GM21423 (cell line): Measurements from ENCODE around the gene TRABD2B.

Source experiments
- ATAC-seq: cut with Tn5 transposase; IDR thresholded peaks from one replicate; pipeline ENCODE4 v1.9.1; 2021; ENCODE audit warnings: mild to moderate bottlenecking, moderate library complexity; ENCODE audit not compliant: unreplicated experiment

The TRABD2B gene

GRCh38 chr1:48022306-48022705 is 25.1 kb upstream of the TRABD2B start:
- no peak for ATAC-seq

- no peak for ATAC-seq
These were observed 24.6 kb upstream of the TRABD2B start for GRCh38 chr1:48021792-48022191.

DNA sequence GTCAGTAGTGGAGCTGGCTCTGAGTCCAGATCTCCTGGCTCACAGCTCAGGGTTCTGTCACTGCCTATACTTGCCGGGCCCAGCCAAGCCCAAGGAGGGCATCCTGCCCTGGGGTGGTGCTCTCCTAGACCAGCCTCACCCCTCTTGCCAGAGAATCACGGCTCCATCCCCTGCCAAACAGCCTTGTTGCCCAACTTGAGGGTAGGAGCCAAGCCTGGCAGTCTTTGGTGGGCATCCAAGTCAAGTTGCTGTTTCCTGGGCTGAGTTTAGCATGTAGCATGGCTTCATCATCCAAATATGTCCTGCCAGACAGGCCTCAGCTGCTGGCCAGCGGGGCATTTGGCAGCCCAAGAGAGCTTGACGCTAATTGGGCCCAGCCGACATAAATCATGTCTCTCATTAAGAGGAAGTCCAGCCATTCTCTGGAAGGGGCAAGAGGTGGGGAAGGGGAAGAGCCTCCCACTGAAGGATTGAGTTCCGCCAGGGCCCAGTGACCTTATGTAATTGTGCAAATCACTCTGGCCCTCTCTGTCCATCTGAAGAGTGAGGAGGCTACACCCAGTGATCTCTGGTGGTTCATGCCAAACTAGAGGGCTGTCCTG is 22.6 kb upstream of the TRABD2B start:
- ATAC-seq = no peak

- no peak for ATAC-seq
These were observed 21.6 kb upstream of the TRABD2B start for GRCh38 chr1:48018799-48019198.

GRCh38 chr1:48017716-48018115 is 20.5 kb upstream of the TRABD2B start:
- ATAC-seq = no peak

GRCh38 chr1:48016515-48016914 is 19.3 kb upstream of the TRABD2B start:
- ATAC-seq = no peak

GRCh38 chr1:48013270-48013669 is 16.1 kb upstream of the TRABD2B start:
- no peak for ATAC-seq

- no peak for ATAC-seq
These were observed 9.9 kb upstream of the TRABD2B start for GRCh38 chr1:48007047-48007446.

DNA sequence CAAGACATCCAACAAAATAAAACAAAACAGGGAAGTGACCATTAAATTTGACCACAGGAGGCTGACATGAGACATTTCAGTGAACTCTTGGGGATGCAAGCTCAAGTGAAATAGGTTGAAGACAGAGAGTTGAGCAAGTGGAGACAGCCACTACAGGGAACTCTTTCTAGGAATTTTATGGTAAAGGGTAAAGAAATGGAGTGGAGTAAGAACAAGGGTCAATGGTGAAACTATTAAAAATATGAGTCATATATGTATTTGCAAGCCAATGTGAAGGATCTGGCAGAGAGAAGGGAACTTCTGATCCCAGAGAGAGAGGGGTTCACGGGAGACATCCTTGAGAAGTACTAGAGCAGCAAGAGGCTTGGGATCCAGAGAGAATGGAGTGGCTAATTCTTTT is 9.1 kb upstream of the TRABD2B start:
- no peak for ATAC-seq

DNA sequence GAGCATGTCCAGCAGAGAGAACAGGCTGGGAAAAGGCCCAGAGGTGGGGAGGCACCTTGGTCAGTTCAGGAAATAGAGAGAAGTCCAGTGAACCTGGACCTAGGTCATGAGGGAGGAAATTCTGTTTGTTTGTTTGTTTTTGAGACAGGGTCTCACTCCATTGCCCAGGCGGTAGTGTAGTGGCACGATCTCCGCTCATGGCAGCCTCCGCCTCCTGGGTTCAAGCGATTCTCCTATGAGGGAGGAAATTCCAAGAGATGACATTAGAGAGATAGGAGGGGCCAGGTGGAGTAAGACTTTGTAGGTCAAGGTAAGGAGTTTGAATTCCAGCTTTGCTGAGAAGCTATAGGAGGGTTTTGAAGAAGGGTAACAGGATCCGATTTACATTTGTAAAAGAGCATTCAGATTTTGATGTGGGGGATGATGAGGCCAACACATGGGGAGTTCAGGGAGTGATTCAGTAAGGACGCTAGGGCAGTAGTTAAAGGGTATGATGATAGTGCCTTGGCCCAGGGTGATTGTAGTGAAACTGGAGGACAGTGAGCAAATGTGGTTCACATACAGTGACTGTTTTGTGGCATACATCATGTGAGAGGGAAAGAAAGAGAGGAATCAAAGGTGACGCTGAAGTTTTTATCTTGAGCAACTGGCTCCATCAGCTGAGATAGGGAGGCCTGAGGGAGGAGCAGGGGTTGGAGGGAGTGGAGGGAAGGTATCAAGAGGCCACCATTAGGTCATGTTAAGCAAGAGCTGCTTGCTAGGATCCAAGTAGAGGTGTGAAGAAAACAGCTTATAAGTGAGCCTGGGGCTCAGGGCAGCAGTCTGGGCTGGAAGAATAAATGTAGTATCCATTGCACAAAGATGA is 8.3 kb upstream of the TRABD2B start:
- no peak for ATAC-seq

DNA sequence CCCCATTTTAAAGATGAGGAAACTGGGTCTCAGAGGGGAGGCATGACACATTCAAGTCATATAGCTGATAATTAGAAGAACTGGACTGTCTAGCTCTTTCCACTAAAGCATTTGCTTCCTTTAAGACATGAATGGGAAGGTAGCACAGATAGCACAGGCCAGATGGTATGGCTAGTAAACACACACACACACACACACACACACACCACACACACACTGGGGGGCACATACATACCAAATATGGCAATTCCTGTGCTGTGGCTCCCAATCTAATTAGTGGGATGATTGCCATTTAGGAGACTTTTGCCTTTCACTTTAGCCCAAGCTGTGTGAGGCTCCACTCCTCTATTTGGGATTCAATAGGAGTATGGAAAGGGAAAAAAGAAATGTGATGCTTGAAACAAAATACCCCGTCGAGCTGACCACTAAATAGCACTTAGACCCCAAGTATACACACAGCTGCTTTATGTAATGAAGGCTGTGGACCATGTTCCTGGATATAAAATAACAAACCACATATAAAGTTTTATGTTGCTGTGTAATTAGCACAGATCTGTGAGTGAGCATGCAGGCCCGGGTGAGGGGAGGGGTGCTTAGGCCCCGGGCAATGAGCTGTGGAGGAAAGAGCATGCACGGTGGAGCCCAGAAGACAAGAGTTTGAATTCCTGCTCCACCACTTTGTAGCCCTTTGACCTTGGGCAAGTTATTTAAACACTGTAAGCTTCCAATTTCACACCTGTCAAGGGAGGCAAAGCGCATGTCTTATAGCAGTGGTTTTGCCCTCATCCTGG is 6.8 kb upstream of the TRABD2B start:
- ATAC-seq = no peak

GRCh38 chr1:48002142-48002541 is 5.0 kb upstream of the TRABD2B start:
- no peak for ATAC-seq

- no peak for ATAC-seq
These were observed 4.5 kb upstream of the TRABD2B start for GRCh38 chr1:48001696-48002095.

DNA sequence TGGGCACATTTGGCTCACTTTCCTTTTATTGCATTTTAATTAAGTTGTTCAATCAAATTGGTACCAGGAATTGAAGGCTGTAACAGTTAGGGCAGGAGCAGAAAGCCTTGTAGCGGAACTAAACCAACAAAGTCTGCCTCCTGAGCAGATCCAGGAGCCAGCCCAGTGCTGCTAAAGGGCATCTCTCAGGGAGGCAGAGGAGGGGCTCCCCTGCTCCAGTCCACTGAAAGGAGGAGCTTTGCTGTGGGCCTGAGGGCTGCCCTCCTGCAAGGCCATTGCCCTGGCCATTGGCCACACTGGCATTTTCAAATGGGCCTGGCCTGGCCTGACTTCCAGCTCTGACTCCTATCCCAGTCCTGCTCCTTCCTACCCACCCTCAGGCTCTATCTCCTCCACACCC is 3.7 kb upstream of the TRABD2B start:
- ATAC-seq = no peak

DNA sequence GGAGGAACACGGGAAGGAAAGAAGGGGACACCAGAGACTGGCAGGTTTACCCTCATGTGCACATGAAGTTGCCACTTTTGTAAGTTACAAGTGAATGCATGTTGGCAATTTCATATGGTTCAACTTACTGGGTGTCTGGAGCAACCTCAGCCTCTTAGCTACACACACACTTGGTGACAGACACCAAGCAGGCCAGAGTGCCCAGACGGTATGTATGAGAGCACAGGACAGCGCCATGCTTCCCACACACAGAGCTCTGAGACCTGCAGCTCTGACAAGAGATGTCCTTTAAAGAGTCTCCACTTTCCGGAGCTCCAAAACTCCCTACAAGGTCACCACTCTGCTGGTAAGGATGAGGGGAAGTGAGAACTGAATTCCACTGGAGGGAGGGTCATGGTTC is 1.9 kb upstream of the TRABD2B start:
- no peak for ATAC-seq

DNA sequence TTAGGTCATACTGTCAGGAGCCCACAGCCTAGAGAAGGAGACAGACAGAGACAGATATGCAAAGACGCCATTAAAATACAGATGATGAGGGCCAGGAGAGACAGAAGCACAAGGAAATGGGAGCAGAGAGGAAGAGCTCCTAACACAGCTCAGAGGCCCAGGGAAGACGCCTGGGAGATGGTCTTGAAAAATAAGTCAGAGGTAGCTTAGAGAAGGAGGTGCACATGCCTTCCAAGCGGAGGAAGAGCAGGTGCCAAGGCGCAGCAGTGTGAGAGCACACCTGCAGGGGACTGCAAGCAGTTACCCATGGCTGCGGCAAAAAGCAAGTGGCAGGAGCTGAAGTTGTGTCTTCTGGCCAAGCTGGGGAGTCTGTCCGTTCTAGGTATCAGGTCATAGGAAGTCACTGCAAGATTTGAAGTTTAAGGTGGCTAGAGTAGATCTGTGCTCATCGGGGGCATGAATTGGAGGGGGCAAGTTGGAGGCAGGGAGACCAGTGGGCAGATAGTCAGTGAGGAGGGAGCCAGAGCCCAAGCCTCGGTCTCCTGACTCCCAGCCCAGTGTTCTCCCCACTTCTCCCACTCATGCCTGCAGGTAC is 1.3 kb upstream of the TRABD2B start:
- ATAC-seq = no peak

DNA sequence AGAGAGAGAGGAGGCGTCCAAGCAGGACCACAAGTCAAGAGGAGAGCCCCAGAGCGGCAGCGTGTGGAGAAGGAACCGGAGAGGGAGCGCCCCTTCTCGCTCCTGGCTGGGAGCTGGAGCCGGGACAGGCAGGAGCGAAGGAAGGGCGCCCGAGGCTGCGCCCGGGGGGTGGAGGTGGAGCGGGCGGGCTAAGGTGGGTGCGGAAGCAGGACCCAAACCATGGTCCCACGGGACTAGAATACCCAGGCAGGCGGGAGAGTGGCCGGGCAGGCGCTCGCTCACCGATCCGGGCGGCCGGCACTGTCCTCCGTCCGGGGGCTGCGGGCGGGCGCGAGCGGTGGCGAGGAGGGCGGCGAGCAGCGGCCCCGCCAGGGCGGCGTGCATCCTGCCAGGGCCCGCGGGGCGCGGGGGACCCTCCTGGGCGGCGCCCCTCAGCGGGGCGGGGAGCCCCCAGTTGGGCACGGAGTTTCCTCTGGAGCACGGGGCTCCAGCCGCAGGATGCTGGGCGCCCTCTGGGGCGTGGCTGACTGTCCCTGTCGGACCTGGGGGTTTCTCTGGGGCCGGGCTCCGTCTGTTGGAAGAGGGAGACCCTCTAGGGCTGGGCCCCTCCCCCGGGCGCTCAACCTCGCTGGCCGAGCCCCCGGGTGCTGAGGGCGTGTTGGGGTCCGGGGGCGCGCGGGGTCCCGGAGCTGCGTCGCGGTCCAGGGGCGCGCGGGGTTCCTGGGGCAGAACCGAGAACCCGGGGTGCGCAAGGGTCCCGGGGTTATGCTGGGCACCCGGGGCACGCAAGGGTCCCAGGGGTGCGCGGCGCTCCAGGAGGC is 569 bp downstream of the TRABD2B start:
- no peak for ATAC-seq

- ATAC-seq = no peak
These were observed 1.2 kb downstream of the TRABD2B start for GRCh38 chr1:47996060-47996405.

GRCh38 chr1:47995306-47996050 is 1.7 kb downstream of the TRABD2B start:
- ATAC-seq = no peak
